ENCODE measurements around the gene RPS19. TPM values are rescaled to one million over a fixed set of nuclear protein-coding genes. Genes with fewer than 3 reads are reported as not detected.

RPS19 gene
- total RNA-seq, 1 donor from 2014 or later: 559 TPM

- ATAC-seq (no peak), DNase-seq (no peak)
- intact Hi-C loops (cut with micrococcal nuclease): no loop called here
These were observed 6.7 kb upstream of the RPS19 start for GRCh38 chr19:41853344-41853743.

GRCh38 chr19:41853768-41854167 lies 6.3 kb upstream of the RPS19 start:
- ATAC-seq (no peak), DNase-seq (no peak)
- intact Hi-C loops (cut with micrococcal nuclease): no loop called here

GRCh38 chr19:41859213-41859617 lies 840 bp upstream of the RPS19 start:
- no peak for ATAC-seq
- intact Hi-C loops (cut with micrococcal nuclease): no loop called here
- no peak for DNase-seq

- intact Hi-C loops (cut with micrococcal nuclease): no loop called here
- DNase-seq (peak; percentile 46), ATAC-seq (no peak)
These were observed 512 bp downstream of the RPS19 start for GRCh38 chr19:41860419-41861115.

- intact Hi-C loops (cut with micrococcal nuclease): no loop called here
- DNase-seq: no peak
- no peak for ATAC-seq
These were observed 1.2 kb downstream of the RPS19 start for GRCh38 chr19:41861116-41861768.

- no peak for ATAC-seq
- intact Hi-C loops (cut with micrococcal nuclease): no loop called here
- DNase-seq: no peak
These were observed 1.8 kb downstream of the RPS19 start for GRCh38 chr19:41861846-41862245.

- no peak for ATAC-seq
- DNase-seq: no peak
- intact Hi-C loops (cut with micrococcal nuclease): no loop called here
These were observed 2.5 kb downstream of the RPS19 start for GRCh38 chr19:41862445-41862986.

- intact Hi-C loops (cut with micrococcal nuclease): no loop called here
- no peak for DNase-seq
- ATAC-seq: no peak
These were observed 3.3 kb downstream of the RPS19 start for GRCh38 chr19:41863209-41863931.

GRCh38 chr19:41864374-41864773 lies 4.3 kb downstream of the RPS19 start:
- DNase-seq: no peak

GRCh38 chr19:41866284-41866683 lies 6.2 kb downstream of the RPS19 start:
- intact Hi-C loops (cut with micrococcal nuclease): no loop called here
- ATAC-seq (no peak), DNase-seq (peak; percentile 14)

More at GRCh38 chr19:41864374-41864773, 4.3 kb downstream of the RPS19 start:
- intact Hi-C loops (cut with micrococcal nuclease): no loop called here
- ATAC-seq: no peak

- no peak for ATAC-seq
- peak; percentile 16 for DNase-seq
- intact Hi-C loops (cut with micrococcal nuclease): no loop called here
These were observed 8.3 kb downstream of the RPS19 start for GRCh38 chr19:41868120-41868988.

- intact Hi-C loops (cut with micrococcal nuclease): no loop called here
These were observed 8.9 kb downstream of the RPS19 start for GRCh38 chr19:41868989-41869300.

GRCh38 chr19:41869374-41869955 lies 9.4 kb downstream of the RPS19 start:
- ATAC-seq: no peak
- DNase-seq: peak; percentile 21
- intact Hi-C loops (cut with micrococcal nuclease): no loop called here

More at GRCh38 chr19:41868989-41869300, 8.9 kb downstream of the RPS19 start:
- no peak for ATAC-seq
- DNase-seq: peak; percentile 6

- intact Hi-C loops (cut with micrococcal nuclease): no loop called here
These were observed 10.4 kb downstream of the RPS19 start for GRCh38 chr19:41870401-41870873.

GRCh38 chr19:41871573-41872383 lies 11.7 kb downstream of the RPS19 start:
- DNase-seq (peak; percentile 38), ATAC-seq (peak; percentile 29)
- intact Hi-C loops (cut with micrococcal nuclease): no loop called here

More at GRCh38 chr19:41870401-41870873, 10.4 kb downstream of the RPS19 start:
- ATAC-seq (no peak), DNase-seq (peak; percentile 14)

GRCh38 chr19:41872384-41872774 lies 12.3 kb downstream of the RPS19 start:
- ATAC-seq: no peak
- intact Hi-C loops (cut with micrococcal nuclease): no loop called here
- peak; percentile 7 for DNase-seq

- intact Hi-C loops (cut with micrococcal nuclease): no loop called here
- DNase-seq (peak; percentile 69), ATAC-seq (peak; percentile 74)
These were observed 13.0 kb downstream of the RPS19 start for GRCh38 chr19:41872775-41873647.

Data from left ventricle myocardium superior (tissue), 1 donor.